Measurements from ENCODE around the gene CDPF1. TPM values are rescaled to one million over a fixed set of nuclear protein-coding genes. Genes with fewer than 3 reads are reported as not detected.

The CDPF1 gene
- total and polyA plus RNA-seq, 2 of the 4 experiments (the other 2 are of a cell fraction) = 11.5 to 14.5 TPM

DNA sequence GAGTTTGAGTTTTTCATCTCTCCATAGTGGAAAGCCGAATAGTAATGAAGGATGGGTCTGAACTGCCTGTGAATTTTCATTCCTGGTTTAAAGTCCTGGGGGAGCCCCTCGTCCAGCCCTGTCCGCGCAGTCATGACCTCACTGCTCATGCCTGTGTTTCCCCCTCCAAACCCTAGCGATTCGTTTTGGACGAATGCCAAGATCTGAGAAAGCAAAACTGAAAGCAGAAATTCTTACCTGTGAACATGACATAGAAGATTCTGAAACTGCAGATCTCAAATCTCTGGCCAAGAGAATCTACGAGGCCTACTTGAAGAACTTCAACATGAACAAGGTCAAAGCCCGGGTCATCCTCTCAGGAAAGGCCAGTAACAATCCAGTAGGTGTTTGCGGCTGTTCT, 30.5 kb downstream of the CDPF1 start:
- Histone ChIP-seq H3K27ac (ENCODE audit: insufficient read depth, low read length) (no peak overlapping the region), H3K23ac (ENCODE audit: low read depth, low read length) (no peak overlapping the region), H3K14ac (replicated peaks; ENCODE audit: low read depth, low read length) (no peak overlapping the region), H4K5ac (ENCODE audit: low read depth, low read length) (no peak overlapping the region), H3K79me1 (ENCODE audit: low read depth in 1 of 2, low read length in 2 of 2) (no peaks in the 10 kb centered on the region), H2BK20ac (ENCODE audit: low read depth, low read length) (no peak overlapping the region), H4K91ac (ENCODE audit: insufficient read depth, low read depth, low read length) (no peak overlapping the region), H4K20me1 (ENCODE audit: insufficient read depth, low read length) (no peaks in the 10 kb centered on the region), H2AK5ac (ENCODE audit: low read depth, low read length) (no peak overlapping the region), H4K8ac (ENCODE audit: low read depth in 2 of 2, low read length in 2 of 2) (no peak overlapping the region), H2AFZ (replicated peaks; ENCODE audit: low read length, poor library complexity) (no peak overlapping the region), H3K9me1 (ENCODE audit: insufficient read depth, low read length) (peaks cover 16% of the 10 kb centered on the region; the same call in 1 of the 2 replicates), H3K27me3 (ENCODE audit: control insufficient read depth, insufficient read depth, low read length) (no peaks in the 10 kb centered on the region), H3K4me2 (ENCODE audit: low read depth, low read length) (no peak overlapping the region), H3K4me3 (ENCODE audit: insufficient read depth, low read depth, low read length) (no peak overlapping the region), H3K36me3 (ENCODE audit: control insufficient read depth, insufficient read depth, low read length) (peaks cover 36% of the 10 kb centered on the region), H3K4me1 (ENCODE audit: control insufficient read depth, insufficient read depth, low read length) (no peaks in the 10 kb centered on the region), H3K9ac (ENCODE audit: low read depth, low read length) (no peak overlapping the region), H2BK15ac (ENCODE audit: low read depth, low read length) (no peak overlapping the region), H3K4ac (ENCODE audit: low read depth, low read length) (no peak overlapping the region), H3K18ac (ENCODE audit: low read depth, low read length) (no peak overlapping the region), H2AK9ac (replicated peaks; ENCODE audit: low read depth, low read length, poor library complexity) (no peak overlapping the region), H3K56ac (ENCODE audit: extremely low read depth, insufficient read depth, low read length) (no peak overlapping the region), H2BK120ac (ENCODE audit: low read depth, low read length) (no peak overlapping the region), H2BK5ac (ENCODE audit: low read depth, low read length, poor library complexity, severe bottlenecking) (no peak overlapping the region), H3K9me3 (ENCODE audit: control insufficient read depth, insufficient read depth, low read length) (no peaks in the 10 kb centered on the region)
- dilution Hi-C loops (cut with HindIII; ENCODE audit: low sequenced_read_pairs, unreplicated experiment) (no loop called here), in situ Hi-C loops (cut with MboI; ENCODE audit: low sequenced_read_pairs) (no loop called here), intact Hi-C loops (cut with micrococcal nuclease) (no loop called here)
- TF ChIP-seq SMC3 (IDR thresholded peaks at IDR 0.05; ENCODE audit: low read depth, low read length) (no peak), RFX5 (IDR thresholded peaks at IDR 0.05; ENCODE audit: low read depth, low read length) (no peak), NFE2L2 (IDR thresholded peaks at IDR 0.05; ENCODE audit: low read depth, low read length) (no peak), POLR2A (IDR thresholded peaks at IDR 0.05; ENCODE audit: low read depth, low read length) (no peak)
- no peak for DNase-seq
- no TSS peak for BruUV-seq (replicated peaks)
- ChIA-PET CTCF (no interaction called here), POLR2A (ENCODE audit: unreplicated experiment) (no interaction called here)
- WGBS, 2 experiments (ENCODE audit: extremely low coverage in 2 of 2, insufficient read length in 1 of 2) = 93% methylated on average over 6 of the region's 10 CpGs; no CpG with 5 or more reads in 1 of the 2 experiments
- ATAC-seq (ENCODE audit: low read depth) = no peak
